Esophagus squamous epithelium (tissue), 4 donors: Measurements from ENCODE around the gene RPS24.

ENCODE experiments used
- POLR2A ChIP-seq, 4 donors: fragments of 450-650 bp; IDR thresholded peaks; one replicate each; pipeline ENCODE4 v1.6.1; 2017; ENCODE audit warnings: antibody characterized with exemption in 4 of 4, mild to moderate bottlenecking in 4 of 4, moderate library complexity in 3 of 4
- TF ChIP-seq, protein P1 (sequence below), 6 experiments: fragments of 450-650 bp in 4 of 6; fragments of 200-600 bp in 2 of 6; sonication (generic) in 2 of 6; IDR thresholded peaks; one replicate each; pipeline ENCODE4 v1.5.1; 2016 to 2019; ENCODE audit warnings: antibody characterized with exemption in 6 of 6, mild to moderate bottlenecking in 4 of 6, moderate library complexity in 4 of 6

DNA sequence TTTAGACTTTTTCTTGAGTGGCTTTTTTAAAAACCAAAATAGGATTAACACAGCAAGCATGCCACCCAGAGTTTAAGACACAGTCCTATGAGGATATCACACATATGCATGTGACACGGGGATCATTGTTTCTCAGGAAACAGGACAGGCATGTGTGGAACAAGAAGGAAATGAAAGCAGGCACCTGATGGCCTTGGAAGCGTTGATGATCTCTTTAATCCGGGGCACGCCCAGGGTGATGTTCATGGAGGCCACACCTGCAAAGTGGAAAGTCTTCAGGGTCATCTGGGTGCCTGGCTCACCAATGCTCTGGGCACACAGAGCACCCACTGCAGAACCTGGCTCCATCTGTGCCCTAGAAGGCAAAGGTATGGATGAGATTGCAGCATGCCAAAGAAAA is 48.7 kb upstream of the RPS24 start:
- TF ChIP-seq, protein P1, sequence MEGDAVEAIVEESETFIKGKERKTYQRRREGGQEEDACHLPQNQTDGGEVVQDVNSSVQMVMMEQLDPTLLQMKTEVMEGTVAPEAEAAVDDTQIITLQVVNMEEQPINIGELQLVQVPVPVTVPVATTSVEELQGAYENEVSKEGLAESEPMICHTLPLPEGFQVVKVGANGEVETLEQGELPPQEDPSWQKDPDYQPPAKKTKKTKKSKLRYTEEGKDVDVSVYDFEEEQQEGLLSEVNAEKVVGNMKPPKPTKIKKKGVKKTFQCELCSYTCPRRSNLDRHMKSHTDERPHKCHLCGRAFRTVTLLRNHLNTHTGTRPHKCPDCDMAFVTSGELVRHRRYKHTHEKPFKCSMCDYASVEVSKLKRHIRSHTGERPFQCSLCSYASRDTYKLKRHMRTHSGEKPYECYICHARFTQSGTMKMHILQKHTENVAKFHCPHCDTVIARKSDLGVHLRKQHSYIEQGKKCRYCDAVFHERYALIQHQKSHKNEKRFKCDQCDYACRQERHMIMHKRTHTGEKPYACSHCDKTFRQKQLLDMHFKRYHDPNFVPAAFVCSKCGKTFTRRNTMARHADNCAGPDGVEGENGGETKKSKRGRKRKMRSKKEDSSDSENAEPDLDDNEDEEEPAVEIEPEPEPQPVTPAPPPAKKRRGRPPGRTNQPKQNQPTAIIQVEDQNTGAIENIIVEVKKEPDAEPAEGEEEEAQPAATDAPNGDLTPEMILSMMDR (IDR thresholded peaks at IDR 0.05), result no peak
- TF ChIP-seq POLR2A (IDR thresholded peaks at IDR 0.05), result no peak
